WERI-Rb-1 (cell line): Measurements from ENCODE around the gene B3GNT3.

Experiments used
- DNase-seq: peaks from one replicate; pipeline ENCODE4 v3.0.0-alpha.2; 2020
- H3K27ac ChIP-seq: fragments of 250-450 bp; sonication (Bioruptor Pico); 2 replicates; pipeline ENCODE4 v1.5.1; 2020; ENCODE audit warnings: mild to moderate bottlenecking, moderate library complexity
- H3K27me3 ChIP-seq: fragments of 250-450 bp; sonication (Bioruptor Pico); 2 replicates; pipeline ENCODE4 v1.5.1; 2021; ENCODE audit warnings: mild to moderate bottlenecking, low read depth, moderate library complexity; ENCODE audit not compliant: insufficient read depth, severe bottlenecking
- H3K36me3 ChIP-seq: fragments of 250-450 bp; sonication (Bioruptor Pico); 2 replicates; pipeline ENCODE4 v1.5.1; 2020; ENCODE audit warnings: mild to moderate bottlenecking, moderate library complexity
- H3K4me3 ChIP-seq: 2 replicates; pipeline ENCODE4 v1.5.1; 2011; ENCODE audit warnings: low read depth, mild to moderate bottlenecking, control low read depth, low read length
- H3K9me3 ChIP-seq: fragments of 250-450 bp; sonication (Bioruptor Pico); 2 replicates; pipeline ENCODE4 v1.5.1; 2021; ENCODE audit warnings: mild to moderate bottlenecking, moderate library complexity; ENCODE audit not compliant: severe bottlenecking
- TF ChIP-seq, protein P1 (sequence below): IDR thresholded peaks from 2 replicates; pipeline ENCODE4 v1.5.1; 2011; ENCODE audit warnings: low read depth, mild to moderate bottlenecking, control low read depth, inconsistent platforms, low read length

B3GNT3 gene

DNA sequence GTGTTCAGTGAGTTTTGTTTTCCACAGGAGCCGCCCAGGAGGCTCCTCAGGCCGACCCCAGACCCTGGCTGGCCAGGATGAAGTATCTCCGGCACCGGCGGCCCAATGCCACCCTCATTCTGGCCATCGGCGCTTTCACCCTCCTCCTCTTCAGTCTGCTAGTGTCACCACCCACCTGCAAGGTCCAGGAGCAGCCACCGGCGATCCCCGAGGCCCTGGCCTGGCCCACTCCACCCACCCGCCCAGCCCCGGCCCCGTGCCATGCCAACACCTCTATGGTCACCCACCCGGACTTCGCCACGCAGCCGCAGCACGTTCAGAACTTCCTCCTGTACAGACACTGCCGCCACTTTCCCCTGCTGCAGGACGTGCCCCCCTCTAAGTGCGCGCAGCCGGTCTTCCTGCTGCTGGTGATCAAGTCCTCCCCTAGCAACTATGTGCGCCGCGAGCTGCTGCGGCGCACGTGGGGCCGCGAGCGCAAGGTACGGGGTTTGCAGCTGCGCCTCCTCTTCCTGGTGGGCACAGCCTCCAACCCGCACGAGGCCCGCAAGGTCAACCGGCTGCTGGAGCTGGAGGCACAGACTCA lies 12.9 kb downstream of the B3GNT3 start:
- no peak for DNase-seq
- Histone ChIP-seq H3K27ac (no peak overlapping the region), H3K36me3 (no peaks in the 10 kb centered on the region), H3K4me3 (no peak overlapping the region), H3K27me3 (no peaks in the 10 kb centered on the region), H3K9me3 (no peaks in the 10 kb centered on the region)
- TF ChIP-seq, protein P1, sequence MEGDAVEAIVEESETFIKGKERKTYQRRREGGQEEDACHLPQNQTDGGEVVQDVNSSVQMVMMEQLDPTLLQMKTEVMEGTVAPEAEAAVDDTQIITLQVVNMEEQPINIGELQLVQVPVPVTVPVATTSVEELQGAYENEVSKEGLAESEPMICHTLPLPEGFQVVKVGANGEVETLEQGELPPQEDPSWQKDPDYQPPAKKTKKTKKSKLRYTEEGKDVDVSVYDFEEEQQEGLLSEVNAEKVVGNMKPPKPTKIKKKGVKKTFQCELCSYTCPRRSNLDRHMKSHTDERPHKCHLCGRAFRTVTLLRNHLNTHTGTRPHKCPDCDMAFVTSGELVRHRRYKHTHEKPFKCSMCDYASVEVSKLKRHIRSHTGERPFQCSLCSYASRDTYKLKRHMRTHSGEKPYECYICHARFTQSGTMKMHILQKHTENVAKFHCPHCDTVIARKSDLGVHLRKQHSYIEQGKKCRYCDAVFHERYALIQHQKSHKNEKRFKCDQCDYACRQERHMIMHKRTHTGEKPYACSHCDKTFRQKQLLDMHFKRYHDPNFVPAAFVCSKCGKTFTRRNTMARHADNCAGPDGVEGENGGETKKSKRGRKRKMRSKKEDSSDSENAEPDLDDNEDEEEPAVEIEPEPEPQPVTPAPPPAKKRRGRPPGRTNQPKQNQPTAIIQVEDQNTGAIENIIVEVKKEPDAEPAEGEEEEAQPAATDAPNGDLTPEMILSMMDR: no peak

DNA sequence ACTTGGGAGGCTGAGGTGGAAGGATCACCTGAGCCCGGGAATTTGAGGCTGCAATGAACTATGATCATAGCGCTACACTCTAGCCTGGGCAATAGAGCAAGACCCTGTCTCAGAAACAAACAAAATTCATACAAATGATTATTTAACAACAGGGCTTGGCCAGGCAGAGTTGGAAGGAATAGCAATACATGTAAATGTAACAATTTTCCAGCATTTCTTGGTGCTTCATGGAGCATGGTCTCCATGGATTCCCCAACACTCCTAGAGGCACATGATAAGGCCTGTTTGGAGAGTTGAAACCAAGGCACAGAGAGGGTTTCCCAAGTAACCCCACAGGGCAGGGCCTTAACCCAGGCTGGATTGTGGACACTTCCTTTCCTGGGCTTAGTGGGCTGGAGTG lies 16.2 kb downstream of the B3GNT3 start:
- Histone ChIP-seq H3K27ac (no peak overlapping the region), H3K4me3 (no peak overlapping the region), H3K9me3 (no peaks in the 10 kb centered on the region), H3K36me3 (no peaks in the 10 kb centered on the region), H3K27me3 (no peaks in the 10 kb centered on the region)
- DNase-seq: no peak
- TF ChIP-seq, protein P1: no peak

DNA sequence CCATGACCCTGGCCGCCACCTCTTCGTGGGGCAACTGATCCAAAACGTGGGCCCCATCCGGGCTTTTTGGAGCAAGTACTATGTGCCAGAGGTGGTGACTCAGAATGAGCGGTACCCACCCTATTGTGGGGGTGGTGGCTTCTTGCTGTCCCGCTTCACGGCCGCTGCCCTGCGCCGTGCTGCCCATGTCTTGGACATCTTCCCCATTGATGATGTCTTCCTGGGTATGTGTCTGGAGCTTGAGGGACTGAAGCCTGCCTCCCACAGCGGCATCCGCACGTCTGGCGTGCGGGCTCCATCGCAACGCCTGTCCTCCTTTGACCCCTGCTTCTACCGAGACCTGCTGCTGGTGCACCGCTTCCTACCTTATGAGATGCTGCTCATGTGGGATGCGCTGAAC lies 16.7 kb downstream of the B3GNT3 start:
- TF ChIP-seq, protein P1: no peak
- no peaks in the 10 kb centered on the region for H3K27me3 ChIP-seq

DNA sequence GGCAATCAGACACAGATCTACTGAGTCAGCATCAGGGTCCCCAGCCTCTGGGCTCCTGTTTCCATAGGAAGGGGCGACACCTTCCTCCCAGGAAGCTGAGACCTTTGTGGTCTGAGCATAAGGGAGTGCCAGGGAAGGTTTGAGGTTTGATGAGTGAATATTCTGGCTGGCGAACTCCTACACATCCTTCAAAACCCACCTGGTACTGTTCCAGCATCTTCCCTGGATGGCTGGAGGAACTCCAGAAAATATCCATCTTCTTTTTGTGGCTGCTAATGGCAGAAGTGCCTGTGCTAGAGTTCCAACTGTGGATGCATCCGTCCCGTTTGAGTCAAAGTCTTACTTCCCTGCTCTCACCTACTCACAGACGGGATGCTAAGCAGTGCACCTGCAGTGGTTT lies 17.2 kb downstream of the B3GNT3 start:
- TF ChIP-seq, protein P1: no peak
- H3K36me3 ChIP-seq: no peaks in the 10 kb centered on the region
- no peak overlapping the region for H3K27ac ChIP-seq
- DNase-seq: no peak
- no peaks in the 10 kb centered on the region for H3K27me3 ChIP-seq
- no peaks in the 10 kb centered on the region for H3K9me3 ChIP-seq
- H3K4me3 ChIP-seq: no peak overlapping the region

More for the DNA sequence above, 16.7 kb downstream of the B3GNT3 start:
- no peak for DNase-seq
- no peak overlapping the region for H3K27ac ChIP-seq
- no peak overlapping the region for H3K4me3 ChIP-seq
- H3K9me3 ChIP-seq: no peaks in the 10 kb centered on the region
- no peaks in the 10 kb centered on the region for H3K36me3 ChIP-seq

DNA sequence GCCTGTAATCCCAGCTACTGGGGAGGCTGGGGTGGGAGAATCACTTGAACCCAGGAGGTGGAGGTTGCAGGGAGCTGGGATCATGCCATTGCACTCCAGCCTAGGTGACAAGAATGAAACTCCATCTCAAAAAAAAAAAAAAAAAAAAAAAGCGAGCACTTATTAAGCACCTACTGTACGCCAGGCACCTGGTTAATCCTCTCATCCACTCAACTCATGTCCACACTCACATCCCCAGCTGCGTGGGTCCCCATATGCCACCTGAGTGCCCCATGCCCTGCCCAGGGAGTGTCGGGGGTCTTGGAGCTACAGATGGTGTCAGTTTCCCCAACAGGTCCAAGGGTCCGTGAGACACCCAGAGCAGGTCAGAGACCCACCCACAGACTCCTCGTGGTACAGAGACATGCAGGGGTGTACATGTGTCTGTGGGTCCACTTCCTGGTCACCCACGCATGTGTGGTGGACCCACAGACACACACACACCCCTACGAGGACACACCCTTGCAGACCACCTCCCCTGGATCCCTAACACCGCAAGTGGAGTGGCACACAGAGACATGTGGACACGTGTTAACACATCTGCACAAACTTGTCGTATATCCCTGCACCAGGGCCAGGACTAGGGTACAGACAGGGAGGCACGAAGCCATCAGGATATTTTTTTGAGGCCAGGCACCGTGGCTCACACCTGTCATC lies 22.9 kb downstream of the B3GNT3 start:
- TF ChIP-seq, protein P1: no peak
- DNase-seq: no peak
- Histone ChIP-seq H3K36me3 (no peaks in the 10 kb centered on the region), H3K4me3 (no peak overlapping the region), H3K9me3 (no peaks in the 10 kb centered on the region), H3K27me3 (no peaks in the 10 kb centered on the region), H3K27ac (no peak overlapping the region)
